NCI-H69 (cell line): ENCODE results near the gene CELA2A.
A peak's percentile ranks its signal among the peaks of the same experiment; 100 is the strongest.
"Not testable (repeated sequence)": the region's sequence is repeated elsewhere in the genome, so short reads cannot be mapped to it uniquely, and the experiment has no call there.

ENCODE experiments used
- DNase-seq: peaks from one replicate; lab custom pipeline; 2025; lab: John Stamatoyannopoulos, UW

CELA2A gene

DNA sequence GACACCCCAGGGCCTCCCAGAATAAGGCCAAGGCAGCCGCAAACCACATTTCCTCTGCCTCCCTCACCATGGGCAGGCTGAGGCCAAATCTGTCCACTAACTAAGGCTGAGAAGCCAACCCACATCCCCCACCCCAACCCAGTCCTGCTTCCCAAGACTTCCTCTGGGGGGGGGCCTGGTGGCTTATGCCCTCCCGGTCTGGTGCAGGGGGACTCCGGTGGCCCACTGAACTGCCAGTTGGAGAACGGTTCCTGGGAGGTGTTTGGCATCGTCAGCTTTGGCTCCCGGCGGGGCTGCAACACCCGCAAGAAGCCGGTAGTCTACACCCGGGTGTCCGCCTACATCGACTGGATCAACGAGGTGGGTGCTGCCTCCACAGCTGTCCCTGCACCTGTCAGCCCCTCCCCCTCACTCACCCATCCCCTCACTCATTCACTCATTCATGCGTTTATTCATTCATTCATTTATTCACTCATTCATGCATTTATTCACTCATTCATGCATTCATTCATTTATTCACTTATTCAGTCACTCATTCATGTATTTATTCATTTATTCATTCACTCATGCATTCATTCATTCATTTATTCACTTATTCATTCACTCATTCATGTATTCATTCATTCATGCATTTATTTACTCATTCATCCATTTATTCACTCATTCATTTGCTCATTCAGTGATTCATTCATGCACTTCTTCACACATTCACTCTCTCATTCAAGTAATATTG, 11.0 kb upstream of the CELA2A start:
- no peak for DNase-seq

DNA sequence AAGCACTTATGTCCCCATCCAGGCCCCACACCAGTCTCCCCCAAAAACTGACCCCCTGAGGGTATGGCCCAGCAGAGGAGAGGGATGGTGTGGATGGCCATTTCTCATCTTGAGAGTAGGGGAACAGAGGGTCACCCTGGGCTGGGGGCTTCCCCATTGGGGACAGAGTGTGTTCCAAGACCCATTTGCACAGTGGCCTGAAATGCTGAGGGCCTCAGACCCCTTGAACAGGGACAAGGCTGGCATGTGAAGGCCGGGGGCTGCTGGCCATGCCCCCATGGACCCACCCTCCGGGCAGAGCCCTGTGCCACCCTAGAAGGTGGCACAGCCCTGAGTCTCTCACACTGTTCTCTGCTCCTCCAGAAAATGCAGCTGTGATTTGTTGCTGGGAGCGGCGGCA, 10.3 kb upstream of the CELA2A start:
- DNase-seq: no peak

DNA sequence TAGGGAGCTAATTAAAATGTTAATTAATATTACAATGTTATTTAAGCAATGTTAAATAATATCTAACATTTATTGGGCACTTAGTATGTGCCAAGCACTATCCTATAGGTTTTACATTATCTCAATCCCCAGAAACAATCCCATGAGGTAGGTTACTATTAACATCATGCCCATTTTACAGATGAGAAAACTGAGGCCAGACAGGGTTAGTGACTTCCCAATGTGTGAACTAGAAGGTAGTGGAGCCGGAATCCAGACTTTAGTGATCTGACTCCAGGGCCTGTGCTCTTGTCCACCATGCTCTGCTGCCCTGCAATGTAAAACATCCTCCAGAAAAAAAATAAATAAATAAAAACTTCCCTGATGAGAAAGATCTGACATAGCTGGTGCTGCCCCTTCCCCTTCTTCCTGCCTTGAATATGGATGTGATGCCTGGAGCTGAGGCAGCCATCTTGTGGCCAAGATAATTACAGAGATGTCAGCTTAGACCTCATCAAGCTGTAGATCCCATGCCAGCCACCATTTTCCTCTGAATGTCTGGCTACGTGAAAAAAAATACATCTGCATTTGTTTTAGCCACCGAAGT, 7.6 kb upstream of the CELA2A start:
- no peak for DNase-seq

DNA sequence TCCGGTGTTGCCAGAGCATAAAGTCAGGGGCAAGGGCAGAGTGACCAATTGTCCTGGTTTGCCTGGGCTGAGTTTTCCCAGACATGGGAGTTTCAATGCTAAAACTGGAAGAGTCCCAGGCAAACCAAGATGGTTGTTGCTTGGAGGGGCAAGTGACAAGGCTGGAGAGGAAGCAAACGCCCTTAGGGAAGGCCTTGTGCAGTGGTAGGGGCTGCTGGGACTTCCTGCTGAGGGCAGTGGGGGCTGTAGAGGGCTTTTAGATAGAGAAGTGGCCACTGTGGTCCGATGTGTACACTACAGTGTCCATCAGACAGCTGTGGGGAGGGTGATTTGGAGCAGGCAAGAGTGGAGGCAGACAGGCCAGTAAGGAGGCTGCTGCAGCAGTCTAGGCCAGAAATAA, 7.0 kb upstream of the CELA2A start:
- no peak for DNase-seq

DNA sequence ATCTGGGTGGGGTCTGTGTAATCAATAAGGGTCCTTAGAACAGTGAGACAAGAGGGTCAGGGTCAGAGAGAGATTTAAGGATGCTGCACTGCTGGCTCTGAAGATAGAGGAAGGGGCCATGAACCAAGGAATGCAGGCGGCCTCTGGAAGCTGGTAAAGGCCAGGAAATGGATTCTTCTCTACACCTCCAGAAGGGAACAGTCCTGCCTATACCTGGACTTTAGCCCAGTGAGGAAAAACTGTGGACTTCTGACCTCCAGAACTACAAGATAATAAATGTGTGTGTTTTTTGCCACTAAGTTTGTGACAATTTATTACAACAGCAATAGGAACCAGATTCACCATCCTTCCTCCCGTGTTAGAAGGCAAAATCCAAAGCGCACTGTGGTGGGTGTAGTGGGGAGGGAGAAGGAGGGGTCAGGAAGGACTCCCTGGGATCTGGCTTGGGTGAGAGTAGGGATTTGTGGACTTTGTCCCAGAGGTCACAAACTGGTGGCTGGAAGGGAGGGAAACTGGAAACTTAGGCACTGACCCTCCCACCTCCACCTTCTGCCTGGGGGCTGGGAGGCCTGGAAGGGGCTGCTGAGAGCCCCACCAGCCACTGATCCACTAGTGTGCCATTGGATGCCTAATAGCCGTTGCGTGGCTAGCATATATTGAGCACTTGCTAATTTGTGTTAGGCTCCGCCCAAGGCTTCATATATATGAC, 5.4 kb upstream of the CELA2A start:
- no peak for DNase-seq

DNA sequence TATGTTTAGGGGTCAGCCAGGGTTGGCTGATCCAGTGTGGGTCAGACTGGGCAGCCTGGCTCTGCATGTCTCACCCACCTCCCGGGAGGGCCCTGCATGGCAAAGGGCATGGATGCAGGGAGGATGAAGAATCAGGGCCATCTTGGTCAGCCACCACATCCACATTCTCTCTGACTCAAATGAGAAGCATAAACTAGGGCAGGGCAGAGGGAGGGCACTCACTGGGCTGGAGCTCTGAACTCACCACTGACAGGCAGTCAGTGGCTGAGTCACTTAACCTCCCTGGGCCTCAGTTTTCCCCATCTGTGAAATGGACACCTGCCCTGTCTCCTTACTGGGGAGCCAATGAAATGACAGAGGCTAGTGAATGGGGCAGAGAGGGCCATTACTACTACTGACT, 4.3 kb upstream of the CELA2A start:
- no peak for DNase-seq

DNA sequence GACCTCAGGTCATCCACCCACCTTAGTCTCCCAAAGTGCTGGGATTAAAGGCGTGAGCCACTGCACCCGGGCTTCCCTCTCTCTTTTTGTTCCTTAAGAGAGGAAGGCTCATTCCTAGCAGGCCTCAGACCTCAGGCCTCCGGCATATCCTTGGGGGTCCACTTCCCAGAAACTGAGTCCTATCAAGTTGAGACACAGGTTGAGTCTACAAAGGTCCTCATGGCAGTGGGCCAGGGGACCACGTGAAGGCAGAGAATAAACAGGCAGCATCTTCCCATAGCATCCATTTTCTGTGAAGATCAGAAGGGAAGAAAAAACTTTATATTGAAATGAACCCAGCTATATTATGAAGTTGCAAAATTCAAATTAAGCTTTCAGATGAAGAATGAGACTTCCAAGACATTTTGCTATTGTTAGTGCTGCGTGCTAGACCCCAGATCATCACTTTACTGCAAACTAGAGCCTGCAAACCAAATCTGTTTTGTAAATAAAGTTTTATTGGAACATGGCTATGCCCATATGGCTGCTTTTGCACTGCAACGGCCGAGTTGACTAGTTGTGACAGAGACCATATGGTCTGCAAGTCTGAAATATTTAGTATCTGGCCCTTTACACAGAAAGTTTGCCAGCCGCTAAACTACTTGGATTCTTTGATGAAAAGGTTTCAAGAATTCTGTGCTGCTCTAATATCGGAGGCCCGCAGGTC, 3.5 kb upstream of the CELA2A start:
- DNase-seq: no peak

DNA sequence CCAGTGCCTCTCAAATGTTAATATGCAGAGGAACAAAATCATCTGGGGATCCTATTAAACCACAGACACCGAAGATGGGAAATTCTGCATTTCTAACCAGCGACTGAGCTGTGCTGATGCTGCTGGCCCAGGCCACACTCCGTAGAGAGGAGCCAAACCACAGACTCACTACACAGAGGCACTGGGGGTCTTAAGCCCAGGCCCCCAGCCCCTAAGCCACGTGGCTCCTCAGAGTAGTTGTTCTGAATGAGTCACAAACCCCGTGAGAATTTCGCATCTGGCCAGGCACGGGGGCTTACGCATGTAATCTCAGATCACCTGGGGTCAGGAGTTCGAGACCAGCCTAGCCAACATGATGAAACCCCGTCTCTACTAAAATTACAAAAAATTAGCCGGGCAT, 2.8 kb upstream of the CELA2A start:
- no peak for DNase-seq

DNA sequence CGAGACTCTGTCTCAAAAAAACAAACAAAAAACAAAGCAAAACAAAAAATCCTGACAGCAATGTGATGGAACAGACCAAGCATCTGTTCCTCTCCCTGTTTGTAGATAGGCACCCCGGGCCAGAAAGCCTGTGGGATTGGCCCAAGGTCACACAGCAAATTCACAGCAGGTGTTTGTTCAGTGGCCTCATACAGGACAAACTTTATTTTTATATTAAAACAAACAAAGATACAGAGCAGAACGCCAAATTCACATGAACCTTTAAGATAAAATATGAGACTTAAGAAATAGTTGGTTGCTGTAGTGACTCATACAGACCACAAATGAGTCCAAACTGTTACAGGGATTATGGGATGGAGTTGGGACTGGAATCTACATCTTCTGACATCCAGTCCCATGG, 2.3 kb upstream of the CELA2A start:
- DNase-seq: no peak

DNA sequence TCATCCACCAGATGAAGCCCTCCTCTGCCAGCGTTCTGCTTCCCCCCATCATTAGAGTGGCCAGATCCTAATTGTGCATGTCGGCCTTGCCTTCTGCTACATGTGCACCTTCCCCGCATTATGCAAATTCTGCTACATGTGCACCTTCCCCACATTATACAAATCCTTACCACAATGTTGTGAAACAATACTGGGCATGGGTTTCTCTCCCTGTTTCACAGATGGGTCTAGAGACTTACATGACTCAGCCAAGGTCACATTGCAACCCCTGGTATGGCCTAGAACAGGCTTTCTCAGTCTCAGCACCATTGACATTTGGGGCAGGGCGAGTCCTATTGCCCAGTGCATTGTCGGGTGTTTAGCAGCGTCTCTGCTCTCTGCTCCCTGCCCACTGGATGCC, 1.0 kb upstream of the CELA2A start:
- DNase-seq: no peak

DNA sequence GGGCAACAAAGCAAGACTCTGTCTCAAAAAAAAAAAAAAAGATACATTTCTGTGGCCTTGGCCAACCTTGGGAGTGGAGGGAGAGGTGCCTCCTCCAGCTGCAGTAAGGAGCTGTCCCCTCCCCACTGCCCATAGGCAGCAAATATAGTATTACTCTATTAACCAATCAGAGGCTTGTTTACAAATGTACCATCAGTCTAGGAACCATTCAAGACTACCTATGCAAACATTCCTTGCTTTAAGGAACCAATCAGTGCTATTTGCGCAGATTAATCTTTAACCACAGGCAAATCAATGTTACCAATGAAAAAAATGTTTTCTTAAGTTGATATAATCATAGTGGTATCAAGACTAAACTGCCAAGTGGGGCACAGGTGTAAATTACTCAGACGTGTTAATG, 1.1 kb downstream of the CELA2A start:
- no peak for DNase-seq

DNA sequence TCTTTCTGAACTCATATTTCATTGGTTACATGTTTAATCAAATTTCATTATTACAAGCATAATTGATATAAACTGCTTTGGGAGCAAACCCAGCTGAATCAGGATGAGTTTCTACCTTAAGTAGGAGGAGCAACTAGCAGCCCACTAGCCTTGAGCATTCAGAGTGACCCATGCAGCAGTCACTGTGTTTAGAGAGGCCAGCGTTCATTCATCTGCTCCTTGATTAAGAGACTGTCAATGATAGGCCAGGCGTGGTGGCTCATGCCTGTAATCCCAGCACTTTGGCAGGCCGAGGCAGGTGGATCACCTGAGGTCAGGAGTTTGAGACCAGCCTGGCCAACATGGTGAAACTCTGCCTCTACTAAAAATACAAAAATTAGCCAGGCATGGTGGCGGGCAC, 1.9 kb downstream of the CELA2A start:
- DNase-seq: not testable (repeated sequence)

DNA sequence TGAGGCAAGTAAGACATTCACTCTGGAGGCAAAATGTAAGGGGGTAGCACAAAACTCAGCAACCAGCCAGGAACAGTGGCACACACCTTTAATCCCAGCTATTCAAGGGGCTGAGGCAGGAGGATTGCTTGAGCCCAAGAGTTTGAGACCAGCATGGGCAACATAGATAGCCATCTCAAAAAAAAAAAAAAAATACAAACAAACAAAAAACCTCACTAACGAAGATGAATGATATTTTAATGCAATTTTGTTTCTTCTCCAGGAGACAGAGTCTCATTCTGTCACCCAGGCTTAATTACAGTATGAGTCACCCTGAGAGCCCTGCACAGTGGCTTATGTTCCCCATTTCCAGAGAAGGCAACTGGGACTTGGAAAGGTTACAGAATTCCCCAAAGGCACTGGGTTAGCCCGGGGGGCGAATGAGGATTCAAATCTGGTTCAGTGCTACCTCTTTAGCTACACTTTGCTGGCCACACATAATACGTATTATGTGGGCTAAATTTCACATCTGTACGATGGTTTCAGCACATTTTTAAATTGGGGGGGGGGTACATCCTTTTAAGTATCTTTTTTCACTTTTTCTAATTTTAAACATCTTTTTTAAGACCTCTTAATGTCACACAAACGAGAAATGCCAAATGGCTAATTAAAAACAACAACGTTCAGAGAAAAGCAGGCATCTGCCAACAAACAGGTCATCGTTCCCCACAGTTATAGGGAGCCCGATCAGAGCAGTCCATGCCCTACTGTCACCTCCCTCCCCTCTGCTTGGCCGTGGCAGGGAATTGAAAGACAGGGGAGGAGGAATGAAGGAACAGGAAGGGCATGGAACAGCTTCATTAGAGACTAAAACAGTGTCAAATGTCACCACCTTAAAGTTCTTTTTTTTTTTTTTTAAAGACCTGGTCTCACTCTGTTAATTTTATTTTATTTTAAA, 3.5 kb downstream of the CELA2A start:
- DNase-seq: peak; percentile 70

DNA sequence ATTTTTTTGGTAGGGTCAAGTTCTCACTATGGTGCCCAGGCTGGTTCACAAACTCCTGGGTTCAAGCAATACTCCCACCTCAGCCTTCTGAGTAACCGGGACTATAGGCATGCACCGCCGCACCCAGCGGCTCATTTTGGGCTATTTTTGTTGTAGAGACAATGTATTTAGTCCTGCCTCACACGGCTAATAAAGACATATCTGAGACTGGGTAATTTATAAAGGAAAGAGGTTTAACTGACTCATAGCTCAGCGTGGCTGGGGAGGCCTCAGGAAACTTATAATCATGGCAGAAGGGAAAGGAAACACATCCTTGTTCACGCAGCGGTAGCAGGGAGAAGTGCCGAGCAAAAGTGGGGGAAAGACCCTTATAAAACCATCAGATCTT, 4.2 kb downstream of the CELA2A start:
- DNase-seq: no peak

DNA sequence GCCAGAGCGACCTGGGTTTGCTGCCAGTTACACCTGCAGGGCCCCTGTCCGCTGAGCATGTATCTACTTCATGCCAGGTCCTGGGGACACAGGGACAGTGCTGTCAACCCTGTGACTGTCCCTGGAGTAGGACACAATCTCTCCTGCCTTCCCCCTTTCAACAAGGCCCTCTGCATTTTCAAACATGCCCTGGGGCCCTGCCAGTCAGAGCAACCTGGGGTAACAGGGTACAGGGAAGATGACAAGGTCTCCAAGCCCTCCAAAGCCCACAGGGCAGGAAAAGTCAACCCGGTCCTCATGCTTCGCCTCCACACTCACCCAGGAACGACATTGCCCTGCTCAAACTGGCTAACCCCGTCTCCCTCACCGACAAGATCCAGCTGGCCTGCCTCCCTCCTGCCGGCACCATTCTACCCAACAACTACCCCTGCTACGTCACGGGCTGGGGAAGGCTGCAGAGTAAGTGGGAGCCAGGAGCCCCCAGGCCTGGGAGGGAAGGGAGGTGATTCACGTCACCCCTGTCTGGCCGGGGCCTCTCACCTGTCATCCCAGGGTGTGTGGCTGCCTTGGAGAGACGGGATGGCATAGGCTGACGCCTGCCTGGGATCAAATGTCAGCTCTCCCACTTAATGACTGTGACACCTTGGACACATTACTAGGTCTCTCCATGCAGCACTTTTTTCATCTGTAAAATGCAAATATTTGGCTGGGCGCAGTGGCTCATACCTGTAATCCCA, 6.7 kb downstream of the CELA2A start:
- peak; percentile 12 for DNase-seq

DNA sequence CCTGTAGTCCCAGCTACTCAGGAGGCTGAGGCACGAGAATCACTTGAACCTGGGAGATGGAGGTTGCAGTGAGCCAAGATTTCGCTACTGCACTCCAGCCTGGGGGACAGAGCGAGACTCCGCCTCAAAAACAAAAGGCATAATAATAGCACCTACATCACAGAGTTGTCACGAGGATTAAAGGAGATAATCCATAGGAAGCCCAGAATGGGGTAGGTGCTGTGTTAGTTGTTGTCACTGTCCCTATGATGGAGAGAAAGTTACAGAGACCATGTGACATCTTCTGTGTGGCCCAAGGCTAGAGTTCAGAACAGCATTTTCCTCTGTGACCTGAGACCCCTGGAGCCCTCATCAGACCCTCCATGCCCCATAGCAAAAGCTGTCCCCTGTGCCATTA, 7.4 kb downstream of the CELA2A start:
- DNase-seq: not testable (repeated sequence)

DNA sequence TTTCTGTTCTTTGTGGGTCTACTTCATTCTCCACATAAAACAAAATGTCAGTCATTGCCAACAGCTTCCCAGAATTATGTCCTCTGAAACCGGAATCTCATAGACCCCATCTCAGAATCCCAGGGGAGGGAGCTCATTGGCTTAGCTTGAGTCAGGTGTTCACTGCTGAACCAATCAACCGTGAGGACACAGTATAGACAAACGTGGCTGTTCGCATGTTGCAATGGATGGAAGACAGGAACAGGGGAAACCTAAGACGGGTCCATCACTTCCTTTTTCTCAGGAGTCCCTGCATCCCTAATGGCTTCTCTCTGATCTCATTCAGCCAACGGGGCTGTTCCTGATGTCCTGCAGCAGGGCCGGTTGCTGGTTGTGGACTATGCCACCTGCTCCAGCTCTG, 9.1 kb downstream of the CELA2A start:
- no peak for DNase-seq

DNA sequence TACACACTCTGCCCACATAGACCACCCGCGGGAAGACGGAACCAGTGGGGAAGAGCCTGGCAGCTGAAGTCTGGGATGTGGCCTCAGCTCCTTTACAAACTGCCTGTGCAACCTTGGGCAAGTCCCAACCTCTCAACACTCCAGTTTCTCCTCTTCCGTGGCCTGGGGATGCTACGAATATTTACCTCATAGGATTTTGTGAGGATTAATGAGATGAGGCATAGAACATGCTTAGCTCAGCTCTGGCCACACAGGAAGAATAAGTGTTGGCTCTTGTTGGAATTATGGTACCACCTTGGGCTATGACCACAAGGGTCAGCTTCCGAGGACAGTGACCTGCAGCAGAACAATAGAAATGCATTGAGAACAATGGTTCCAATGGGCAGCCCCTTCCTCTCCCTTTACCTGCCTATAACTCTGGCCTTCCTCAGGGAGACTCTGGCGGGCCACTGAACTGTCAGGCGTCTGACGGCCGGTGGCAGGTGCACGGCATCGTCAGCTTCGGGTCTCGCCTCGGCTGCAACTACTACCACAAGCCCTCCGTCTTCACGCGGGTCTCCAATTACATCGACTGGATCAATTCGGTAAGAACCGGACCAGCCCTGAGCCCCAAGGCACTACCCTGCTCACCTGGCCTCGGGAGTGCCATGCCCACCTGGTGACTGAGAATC, 10.6 kb downstream of the CELA2A start:
- not testable (repeated sequence) for DNase-seq

DNA sequence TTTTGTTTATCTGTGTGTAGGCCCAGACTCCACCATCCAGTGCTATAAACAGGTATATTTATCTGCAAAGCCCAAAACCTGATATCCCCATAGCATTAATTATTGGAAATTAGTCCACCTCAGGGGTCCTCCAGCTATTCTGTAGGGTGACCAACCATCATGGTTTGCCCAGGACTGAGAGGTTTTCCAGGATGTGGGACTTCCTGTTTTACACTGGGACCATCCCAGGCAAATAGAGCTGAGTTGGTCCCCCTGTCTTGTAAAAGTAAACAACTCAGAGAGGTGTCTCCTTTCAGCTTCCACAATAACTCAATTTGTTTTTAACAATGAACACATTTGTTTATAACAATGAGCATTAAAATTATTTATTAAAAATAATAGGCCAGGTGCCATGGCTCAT, 11.6 kb downstream of the CELA2A start:
- no peak for DNase-seq

DNA sequence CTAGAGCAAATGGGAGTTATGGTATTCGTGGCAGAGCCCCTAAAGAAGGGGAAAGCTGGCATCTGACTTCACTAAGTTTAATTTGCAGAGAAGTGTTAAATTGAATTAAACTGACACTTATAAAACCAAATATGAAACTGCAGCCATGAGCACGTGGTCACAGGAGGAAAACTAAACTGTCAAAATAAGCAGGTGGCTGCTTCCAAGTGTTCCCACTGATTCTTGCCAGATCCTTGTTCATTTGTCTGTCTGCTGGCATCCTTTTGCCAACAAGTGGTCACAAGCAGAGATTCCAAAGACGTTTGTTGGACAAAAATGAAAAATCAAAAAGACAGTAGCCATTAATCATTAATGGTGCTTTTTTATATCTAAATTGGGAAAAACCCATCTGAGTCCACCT, 12.8 kb downstream of the CELA2A start:
- no peak for DNase-seq
